Hepatocyte (in vitro differentiated cells): Measurements from ENCODE around the gene TAC1. TPM values are rescaled to one million over a fixed set of nuclear protein-coding genes. Genes with fewer than 3 reads are reported as not detected.

Experiments
- DNase-seq: peaks from one replicate; pipeline ENCODE4 v3.0.0-alpha.2; 2016; ENCODE audit warnings: low spot score
- H2AFZ ChIP-seq: fragments of 200-600 bp; sonication (generic); 2 replicates; pipeline ENCODE4 v1.6.0; 2016; ENCODE audit warnings: antibody characterized with exemption, mild to moderate bottlenecking
- H3K27ac ChIP-seq: fragments of 200-600 bp; sonication (generic); 2 replicates; pipeline ENCODE4 v1.5.1; 2016; ENCODE audit warnings: mild to moderate bottlenecking
- H3K27me3 ChIP-seq: fragments of 200-600 bp; sonication (generic); 2 replicates; pipeline ENCODE4 v1.6.1; 2016
- H3K36me3 ChIP-seq: fragments of 200-600 bp; sonication (generic); replicated peaks from 2 replicates; pipeline ENCODE4 v1.5.1; 2016; ENCODE audit warnings: low read depth; ENCODE audit not compliant: insufficient read depth
- H3K4me1 ChIP-seq: fragments of 200-600 bp; sonication (generic); 2 replicates; pipeline ENCODE4 v1.5.1; 2016; ENCODE audit warnings: mild to moderate bottlenecking, moderate library complexity; ENCODE audit not compliant: insufficient read depth
- H3K4me2 ChIP-seq: fragments of 200-600 bp; sonication (generic); 2 replicates; pipeline ENCODE4 v1.6.0; 2016
- H3K4me3 ChIP-seq: fragments of 200-600 bp; sonication (generic); 2 replicates; pipeline ENCODE4 v1.5.1; 2016; ENCODE audit warnings: mild to moderate bottlenecking
- H3K79me2 ChIP-seq: fragments of 200-600 bp; sonication (generic); 2 replicates; pipeline ENCODE4 v1.6.0; 2017; ENCODE audit warnings: mild to moderate bottlenecking
- H3K9me2 ChIP-seq: fragments of 200-600 bp; sonication (generic); replicated peaks from 2 replicates; pipeline ENCODE4 v1.6.0; 2017; ENCODE audit warnings: mild to moderate bottlenecking; ENCODE audit not compliant: insufficient read depth
- H3K9me3 ChIP-seq: fragments of 200-600 bp; sonication (generic); 2 replicates; pipeline ENCODE4 v1.5.1; 2016; ENCODE audit warnings: low read depth, mild to moderate bottlenecking
- H4K20me1 ChIP-seq: fragments of 200-600 bp; sonication (generic); 2 replicates; pipeline ENCODE4 v1.6.0; 2016; ENCODE audit warnings: mild to moderate bottlenecking; ENCODE audit not compliant: insufficient read depth, poor library complexity, severe bottlenecking
- CTCF ChIP-seq: fragments of 200-600 bp; sonication (generic); IDR thresholded peaks from 2 replicates; pipeline ENCODE4 v1.5.1; 2016; ENCODE audit warnings: antibody characterized with exemption, mild to moderate bottlenecking; ENCODE audit not compliant: poor library complexity
- EZH2 ChIP-seq: fragments of 200-600 bp; sonication (generic); IDR thresholded peaks from 2 replicates; pipeline ENCODE4 v1.6.1; 2016; ENCODE audit warnings: antibody characterized with exemption, mild to moderate bottlenecking, borderline replicate concordance
- EZH2phosphoT487 ChIP-seq: fragments of 200-600 bp; sonication (generic); IDR thresholded peaks from one replicate; pipeline ENCODE4 v1.6.1; 2018; ENCODE audit warnings: antibody characterized with exemption, mild to moderate bottlenecking, low read depth, moderate library complexity; ENCODE audit not compliant: unreplicated experiment, severe bottlenecking
- WGBS: methylation state at CpG from one replicate; pipeline ENCODE4 v1.1.6; 2016; ENCODE audit warnings: low lambda C conversion rate; ENCODE audit errors: missing lambda C conversion rate; 5-methylcytosine and 5-hydroxymethylcytosine counted together
- polyA plus RNA-seq: library from polyadenylated mRNA; unstranded; fragments of >200 nt; fragmentation: Nextera tagmentation; extraction: Ambion mirVana; gene quantifications from 2 replicates; pipeline ENCODE4 v1.2.1, GENCODE V29; 2016
- total RNA-seq: library from RNA; depleted of rRNA; stranded (reverse); fragments of >200 nt; gene quantifications from 2 replicates; pipeline ENCODE4 v1.2.3, GENCODE V29; 2014

Gene TAC1, protein sequence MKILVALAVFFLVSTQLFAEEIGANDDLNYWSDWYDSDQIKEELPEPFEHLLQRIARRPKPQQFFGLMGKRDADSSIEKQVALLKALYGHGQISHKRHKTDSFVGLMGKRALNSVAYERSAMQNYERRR
- total RNA-seq (0.48 and 1.9 TPM in 2 replicates), polyA plus RNA-seq (0.38 TPM in 1 of 2 replicates, not detected in the other)

- WGBS, result under 1% methylated on average over 52 of the region's 57 CpGs
- Histone ChIP-seq H3K27ac (no peak within 1 kb of the TSS), H2AFZ (peak within 1 kb of the TSS; percentile 55), H3K27me3 (peaks cover 94% of the 10 kb centered on the region), H3K9me3 (no peaks in the 10 kb centered on the region), H3K79me2 (no peaks in the 10 kb centered on the region), H4K20me1 (no peaks in the 10 kb centered on the region), H3K4me1 (peaks cover 14% of the 10 kb centered on the region), H3K4me3 (no peak within 1 kb of the TSS), H3K9me2 (no peaks in the 10 kb centered on the region), H3K4me2 (peak within 1 kb of the TSS; percentile 89), H3K36me3 (no peaks in the 10 kb centered on the region)
- TF ChIP-seq CTCF (no peak), EZH2 (peak; percentile 23), EZH2phosphoT487 (peak; percentile 19)
- DNase-seq, result peak; percentile 35
Measured at GRCh38 chr7:97731736-97732564, at the start of gene TAC1. Gene TAC1 (plus strand): TSS chr7:97732086. CDS start chr7:97732613, 527 bp downstream.

GRCh38 chr7:97685952-97686351 lies 45.9 kb upstream of the TAC1 start:
- Histone ChIP-seq H2AFZ (no peak overlapping the region), H3K79me2 (no peaks in the 10 kb centered on the region), H3K4me1 (no peaks in the 10 kb centered on the region), H3K27ac (no peak overlapping the region), H3K4me2 (no peak overlapping the region), H3K27me3 (no peaks in the 10 kb centered on the region), H3K36me3 (no peaks in the 10 kb centered on the region), H3K4me3 (no peak overlapping the region), H3K9me2 (no peaks in the 10 kb centered on the region), H3K9me3 (no peaks in the 10 kb centered on the region), H4K20me1 (no peaks in the 10 kb centered on the region)
- DNase-seq, result no peak
- WGBS, result 80% methylated on average over 4 of the region's 4 CpGs
- no peak for TF ChIP-seq EZH2
- no peak for TF ChIP-seq EZH2phosphoT487
- no peak for TF ChIP-seq CTCF

GRCh38 chr7:97693586-97693985 lies 38.3 kb upstream of the TAC1 start:
- DNase-seq, result no peak
- H3K4me3 ChIP-seq, result no peak overlapping the region

More at GRCh38 chr7:97693586-97693985, 38.3 kb upstream of the TAC1 start:
- no peaks in the 10 kb centered on the region for H3K79me2 ChIP-seq
- H3K27me3 ChIP-seq, result no peaks in the 10 kb centered on the region
- H2AFZ ChIP-seq, result no peak overlapping the region
- H3K4me1 ChIP-seq, result no peaks in the 10 kb centered on the region
- H3K4me2 ChIP-seq, result no peak overlapping the region
- H4K20me1 ChIP-seq, result no peaks in the 10 kb centered on the region
- H3K9me3 ChIP-seq, result no peaks in the 10 kb centered on the region
- H3K36me3 ChIP-seq, result no peaks in the 10 kb centered on the region
- 84% methylated on average over 1 of the region's 1 CpG for WGBS
- TF ChIP-seq CTCF (no peak), EZH2 (no peak), EZH2phosphoT487 (no peak)
- no peaks in the 10 kb centered on the region for H3K9me2 ChIP-seq
- no peak overlapping the region for H3K27ac ChIP-seq
